Endodermal cell (in vitro differentiated cells): ENCODE results near the gene BTNL9. TPM values are rescaled to one million over a fixed set of nuclear protein-coding genes. Genes with fewer than 3 reads are reported as not detected.

Experiments used
- DNase-seq: peaks from one replicate; pipeline ENCODE4 v3.0.0-alpha.2; 2017
- H3K27ac ChIP-seq: 2 replicates; pipeline ENCODE4 v1.5.1; 2013; ENCODE audit warnings: mild to moderate bottlenecking, low read depth, low read length, moderate library complexity
- H3K27me3 ChIP-seq: 2 replicates; pipeline ENCODE4 v1.6.1; 2013; ENCODE audit warnings: mild to moderate bottlenecking, low read length, moderate library complexity; ENCODE audit not compliant: insufficient read depth, control insufficient read depth, poor library complexity, severe bottlenecking
- H3K36me3 ChIP-seq: 2 replicates; pipeline ENCODE4 v1.7.0; 2013; ENCODE audit warnings: mild to moderate bottlenecking, low read length, moderate library complexity; ENCODE audit not compliant: control insufficient read depth, insufficient read depth
- H3K4me1 ChIP-seq: one replicate; pipeline ENCODE4 v1.7.0; 2013; ENCODE audit warnings: low read length; ENCODE audit not compliant: control insufficient read depth, insufficient read depth
- H3K4me3 ChIP-seq: 2 replicates; pipeline ENCODE4 v1.5.1; 2013; ENCODE audit warnings: mild to moderate bottlenecking, low read length, moderate library complexity
- H3K9ac ChIP-seq: 2 replicates; pipeline ENCODE4 v1.6.1; 2013; ENCODE audit warnings: mild to moderate bottlenecking, low read length, moderate library complexity; ENCODE audit not compliant: poor library complexity, severe bottlenecking; ENCODE audit errors: extremely low read depth
- H3K9me3 ChIP-seq: 2 replicates; pipeline ENCODE4 v1.6.1; 2013; ENCODE audit warnings: mild to moderate bottlenecking, low read length, moderate library complexity; ENCODE audit not compliant: control insufficient read depth
- H3K27ac Mint-ChIP-seq: 2 replicates; pipeline ENCODE4 v1.8.0; 2020; ENCODE audit warnings: mixed read lengths
- H3K27me3 Mint-ChIP-seq: 2 replicates; pipeline ENCODE4 v1.8.0; 2021; ENCODE audit warnings: mild to moderate bottlenecking, mixed read lengths; ENCODE audit not compliant: insufficient read depth
- H3K36me3 Mint-ChIP-seq: 2 replicates; pipeline ENCODE4 v1.8.0; 2020; ENCODE audit warnings: low read depth, mixed read lengths
- H3K4me1 Mint-ChIP-seq: 2 replicates; pipeline ENCODE4 v1.8.0; 2020; ENCODE audit warnings: mixed read lengths
- H3K4me3 Mint-ChIP-seq: 2 replicates; pipeline ENCODE4 v1.8.0; 2020; ENCODE audit warnings: mild to moderate bottlenecking, moderate library complexity, mixed read lengths
- H3K9me3 Mint-ChIP-seq: 2 replicates; pipeline ENCODE4 v1.8.0; 2020; ENCODE audit warnings: mild to moderate bottlenecking, mixed read lengths
- CTCF ChIP-seq: fragments of 200-600 bp; sonication (generic); conservative IDR thresholded peaks from 2 replicates; pipeline ENCODE4 v1.5.0; 2021; ENCODE audit warnings: antibody characterized with exemption, mild to moderate bottlenecking
- WGBS, 2 experiments: methylation state at CpG; one replicate each; pipeline versions ENCODE4 v1.1.5 to v1.1.7; 2013; ENCODE audit warnings: missing lambda C conversion rate in 2 of 2, mixed read lengths in 1 of 2; ENCODE audit not compliant: insufficient coverage in 1 of 2, insufficient read length in 1 of 2; 5-methylcytosine and 5-hydroxymethylcytosine counted together
- total RNA-seq, 2 donors: library from RNA; stranded (reverse); fragmentation: NEBNext Ultra II Directional in 1 of 2; extraction: Animal tissue kit (Norgen Biotek cat#: 25700) in 1 of 2; gene quantifications; 2 replicates in 1 of 2; 3 replicates in 1 of 2; pipeline ENCODE4 v1.2.1, GENCODE V29; 2021

Gene BTNL9
- total RNA-seq, 2 donors from 2014 or later = not detected

- peaks cover 4% of the 10 kb centered on the region for H3K9me3 Mint-ChIP-seq
- H3K27ac Mint-ChIP-seq = no peak overlapping the region
Observed at GRCh38 chr5:181081989-181082388, 41.9 kb downstream of the BTNL9 start.

GRCh38 chr5:181084621-181085195 lies 44.6 kb downstream of the BTNL9 start:
- H3K27ac Mint-ChIP-seq = no peak overlapping the region
- no peaks in the 10 kb centered on the region for H3K27me3 ChIP-seq
- no peak for TF ChIP-seq CTCF
- peaks cover 13% of the 10 kb centered on the region for H3K9me3 ChIP-seq
- no peak overlapping the region for H3K4me3 Mint-ChIP-seq
- H3K9me3 Mint-ChIP-seq = peaks cover 2% of the 10 kb centered on the region
- no peak for DNase-seq
- no peak overlapping the region for H3K9ac ChIP-seq
- WGBS, 2 experiments = 78 to 92% methylated on average over 14 to 18 of the region's 18 CpGs
- H3K4me1 Mint-ChIP-seq = no peaks in the 10 kb centered on the region
- H3K4me1 ChIP-seq = no peaks in the 10 kb centered on the region
- H3K27me3 Mint-ChIP-seq = peaks cover 63% of the 10 kb centered on the region
- H3K36me3 Mint-ChIP-seq = no peaks in the 10 kb centered on the region
- no peak overlapping the region for H3K27ac ChIP-seq
- no peaks in the 10 kb centered on the region for H3K36me3 ChIP-seq
- no peak overlapping the region for H3K4me3 ChIP-seq

More at GRCh38 chr5:181081989-181082388, 41.9 kb downstream of the BTNL9 start:
- no peak overlapping the region for H3K27ac ChIP-seq
- no peak for TF ChIP-seq CTCF
- peaks cover 26% of the 10 kb centered on the region for H3K9me3 ChIP-seq
- H3K36me3 ChIP-seq = no peaks in the 10 kb centered on the region
- no peak overlapping the region for H3K4me3 ChIP-seq
- no peak overlapping the region for H3K9ac ChIP-seq
- no peaks in the 10 kb centered on the region for H3K4me1 ChIP-seq
- no peaks in the 10 kb centered on the region for H3K4me1 Mint-ChIP-seq
- no peak for DNase-seq
- H3K27me3 ChIP-seq = no peaks in the 10 kb centered on the region
- H3K4me3 Mint-ChIP-seq = no peak overlapping the region
- no peaks in the 10 kb centered on the region for H3K36me3 Mint-ChIP-seq
- H3K27me3 Mint-ChIP-seq = peaks cover 62% of the 10 kb centered on the region

DNA sequence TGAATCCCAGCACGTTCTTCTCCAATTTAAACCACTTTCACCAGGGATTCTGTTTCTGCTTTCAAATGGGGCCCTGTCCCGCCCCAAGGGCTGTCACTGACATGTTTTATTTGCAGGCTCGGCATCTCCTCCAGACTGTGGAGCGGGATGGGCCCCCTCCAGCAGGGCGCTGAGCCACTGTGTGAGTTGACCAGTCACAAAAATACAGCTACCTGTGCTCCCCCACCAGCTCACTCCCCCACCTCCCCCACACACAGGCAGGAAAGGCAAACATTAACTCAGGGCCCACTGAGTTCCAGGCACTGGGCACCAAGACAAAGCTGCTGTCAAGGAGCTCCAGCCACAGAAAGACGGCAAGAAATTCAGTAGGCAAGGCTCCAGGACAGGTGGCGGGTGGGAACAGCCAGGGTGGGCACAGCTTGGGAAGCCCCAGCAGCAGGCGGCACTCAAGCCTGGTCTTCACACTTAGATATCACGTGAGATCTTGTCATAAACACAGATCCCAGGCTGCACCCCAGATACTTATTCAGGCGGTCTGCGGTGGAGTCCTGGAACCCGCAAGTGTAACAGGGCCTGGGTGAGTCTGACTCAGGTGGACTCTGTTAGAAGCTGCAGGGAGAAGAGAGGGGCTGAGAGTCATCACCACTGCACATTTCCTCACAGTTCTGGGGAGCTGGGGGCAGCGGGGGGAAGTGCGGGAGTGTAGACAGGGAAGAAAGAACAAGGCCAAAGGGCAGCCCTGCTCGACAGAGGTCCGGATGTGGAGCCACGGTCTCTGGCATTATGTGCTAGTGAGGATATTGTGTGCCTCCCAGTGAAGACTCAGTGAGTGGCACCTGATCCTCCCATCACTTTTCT lies 46.2 kb downstream of the BTNL9 start:
- WGBS, 2 experiments = 74 to 75% methylated on average over 10 to 17 of the region's 17 CpGs
- Histone ChIP-seq H3K4me3 (no peak overlapping the region), H3K9ac (no peak overlapping the region), H3K9me3 (peaks cover 13% of the 10 kb centered on the region), H3K27ac (no peak overlapping the region), H3K4me1 (no peaks in the 10 kb centered on the region), H3K27me3 (no peaks in the 10 kb centered on the region), H3K36me3 (no peaks in the 10 kb centered on the region)
- Mint-ChIP-seq H3K36me3 (no peaks in the 10 kb centered on the region), H3K27me3 (peaks cover 51% of the 10 kb centered on the region), H3K4me3 (no peak overlapping the region), H3K27ac (no peak overlapping the region), H3K9me3 (peaks cover 2% of the 10 kb centered on the region), H3K4me1 (no peaks in the 10 kb centered on the region)
- peak; percentile 33 for DNase-seq
- TF ChIP-seq CTCF = no peak
